ENCODE results near the gene RAI14.

RAI14 gene

DNA sequence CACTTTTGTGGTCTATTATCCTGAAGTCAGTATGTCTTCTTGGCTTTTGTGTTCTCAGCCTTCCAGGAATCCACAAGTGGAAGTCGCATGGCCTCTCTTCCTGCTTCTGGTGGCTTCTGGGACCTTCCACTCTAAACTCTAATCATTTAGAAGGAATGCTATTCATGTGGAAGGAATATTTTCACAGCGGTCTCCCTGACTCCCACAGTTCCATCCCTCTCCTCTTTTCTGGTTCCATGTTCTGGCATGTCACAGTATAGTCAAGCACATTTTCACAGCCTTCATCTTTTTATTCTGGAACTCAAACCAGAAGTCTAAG is 7.3 kb upstream of the RAI14 start:
- Histone ChIP-seq H3K36me3 (no peaks in the 10 kb centered on the region), H3K4me1 (peaks cover 0 to 16% (median 8%) of the 10 kb centered on the region in 4 donors), H3K9me3 (no peaks in the 10 kb centered on the region), H3K27me3 (no peaks in the 10 kb centered on the region), H3K27ac (no peak overlapping the region), H3K4me3 (no peak overlapping the region)
- intact Hi-C loops (cut with DNase I; ENCODE audit: low total_unique reads) = no loop called here
- no peak for DNase-seq
- TF ChIP-seq, protein P1, sequence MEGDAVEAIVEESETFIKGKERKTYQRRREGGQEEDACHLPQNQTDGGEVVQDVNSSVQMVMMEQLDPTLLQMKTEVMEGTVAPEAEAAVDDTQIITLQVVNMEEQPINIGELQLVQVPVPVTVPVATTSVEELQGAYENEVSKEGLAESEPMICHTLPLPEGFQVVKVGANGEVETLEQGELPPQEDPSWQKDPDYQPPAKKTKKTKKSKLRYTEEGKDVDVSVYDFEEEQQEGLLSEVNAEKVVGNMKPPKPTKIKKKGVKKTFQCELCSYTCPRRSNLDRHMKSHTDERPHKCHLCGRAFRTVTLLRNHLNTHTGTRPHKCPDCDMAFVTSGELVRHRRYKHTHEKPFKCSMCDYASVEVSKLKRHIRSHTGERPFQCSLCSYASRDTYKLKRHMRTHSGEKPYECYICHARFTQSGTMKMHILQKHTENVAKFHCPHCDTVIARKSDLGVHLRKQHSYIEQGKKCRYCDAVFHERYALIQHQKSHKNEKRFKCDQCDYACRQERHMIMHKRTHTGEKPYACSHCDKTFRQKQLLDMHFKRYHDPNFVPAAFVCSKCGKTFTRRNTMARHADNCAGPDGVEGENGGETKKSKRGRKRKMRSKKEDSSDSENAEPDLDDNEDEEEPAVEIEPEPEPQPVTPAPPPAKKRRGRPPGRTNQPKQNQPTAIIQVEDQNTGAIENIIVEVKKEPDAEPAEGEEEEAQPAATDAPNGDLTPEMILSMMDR (IDR thresholded peaks at IDR 0.05) = no peak

DNA sequence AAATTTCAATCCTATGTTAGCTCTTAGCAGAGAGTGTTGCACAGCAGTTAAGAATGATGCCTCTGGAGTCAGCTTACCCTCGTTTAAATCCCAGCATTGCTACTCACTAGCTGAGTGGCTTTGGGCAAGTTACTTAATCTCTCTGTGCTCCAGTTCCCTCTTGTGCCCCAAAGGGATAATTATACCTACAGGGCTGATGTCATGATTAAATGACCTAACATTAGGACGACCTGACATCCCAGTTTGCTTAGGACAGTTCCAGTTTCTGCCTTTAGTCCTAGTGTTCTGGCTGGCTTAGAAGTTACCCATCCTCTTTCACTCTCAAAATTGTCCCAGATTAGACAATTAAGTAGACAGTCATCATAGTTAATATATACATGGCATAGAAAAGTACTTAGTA is 4.3 kb upstream of the RAI14 start:
- intact Hi-C loops (cut with DNase I; ENCODE audit: low total_unique reads) = loop anchor here (5.0 to 10.0 kb wide), 2 partner anchors 167 to 246 kb away; no protein-coding TSS in a partner anchor

DNA sequence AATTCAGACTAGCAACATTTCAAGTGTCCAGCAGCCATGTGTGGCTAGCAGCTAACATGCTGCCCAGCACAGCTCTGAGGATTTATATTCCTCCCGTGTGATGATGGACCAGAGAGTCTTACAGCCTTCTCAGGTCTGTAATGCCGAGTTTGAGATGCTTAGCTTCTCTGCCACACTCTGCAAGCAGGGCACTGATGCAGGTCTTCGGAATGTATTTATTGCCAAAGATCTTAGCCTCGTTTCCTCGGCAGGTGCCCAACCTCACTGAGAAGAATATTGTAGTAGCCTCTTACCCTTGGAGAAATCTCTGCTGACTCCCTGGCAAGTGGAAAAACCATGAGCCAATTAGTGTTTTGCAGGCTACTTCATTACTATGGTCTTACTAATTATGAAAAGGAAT is 3.7 kb upstream of the RAI14 start:
- TF ChIP-seq, protein P1 (IDR thresholded peaks at IDR 0.05) = no peak
- no peak for DNase-seq
- intact Hi-C loops (cut with DNase I; ENCODE audit: low total_unique reads) = loop anchor here (5.0 to 10.0 kb wide), 2 partner anchors 168 to 245 kb away; no protein-coding TSS in a partner anchor

More for the DNA sequence above, 4.3 kb upstream of the RAI14 start:
- Histone ChIP-seq H3K9me3 (no peaks in the 10 kb centered on the region), H3K36me3 (no peaks in the 10 kb centered on the region), H3K4me3 (no peak overlapping the region), H3K27me3 (no peaks in the 10 kb centered on the region), H3K27ac (no peak overlapping the region), H3K4me1 (peaks cover 0 to 22% (median 8%) of the 10 kb centered on the region in 4 donors)
- TF ChIP-seq, protein P1 (IDR thresholded peaks at IDR 0.05) = no peak
- no peak for DNase-seq

DNA sequence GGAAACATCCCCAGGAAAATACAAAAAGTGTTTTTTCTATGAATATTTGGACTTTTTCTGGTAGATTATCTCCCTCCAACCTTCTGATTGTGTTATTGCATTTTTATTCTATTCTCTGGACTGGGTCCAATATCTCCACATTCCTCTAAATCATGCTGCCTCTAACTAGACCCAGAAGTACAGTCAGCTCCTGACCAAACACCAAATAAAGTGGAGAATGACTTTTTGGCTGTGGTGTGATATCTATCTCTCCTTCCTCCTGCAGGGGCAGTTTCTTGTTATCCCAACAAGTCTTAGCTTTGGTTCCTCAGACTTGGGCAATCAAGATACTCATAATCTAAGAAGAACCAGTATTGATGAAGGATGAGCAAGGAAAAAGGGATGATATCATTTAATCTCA is 3.2 kb upstream of the RAI14 start:
- peaks cover 0 to 28% (median 13%) of the 10 kb centered on the region in 4 donors for H3K4me1 ChIP-seq
- no peaks in the 10 kb centered on the region for H3K27me3 ChIP-seq
- no peaks in the 10 kb centered on the region for H3K9me3 ChIP-seq
- TF ChIP-seq, protein P1 (IDR thresholded peaks at IDR 0.05) = no peak
- intact Hi-C loops (cut with DNase I; ENCODE audit: low total_unique reads) = loop anchor here (5.0 to 10.0 kb wide), 2 partner anchors 168 to 244 kb away; no protein-coding TSS in a partner anchor
- H3K4me3 ChIP-seq = no peak overlapping the region
- no peaks in the 10 kb centered on the region for H3K36me3 ChIP-seq
- no peak for DNase-seq
- peak overlapping the region in 1 of 2 donors; percentile 42 for H3K27ac ChIP-seq

More for the DNA sequence above, 3.7 kb upstream of the RAI14 start:
- Histone ChIP-seq H3K9me3 (no peaks in the 10 kb centered on the region), H3K4me3 (no peak overlapping the region), H3K36me3 (no peaks in the 10 kb centered on the region), H3K27ac (peak overlapping the region in 1 of 2 donors; percentile 42), H3K4me1 (peaks cover 0 to 23% (median 10%) of the 10 kb centered on the region in 4 donors), H3K27me3 (no peaks in the 10 kb centered on the region)

DNA sequence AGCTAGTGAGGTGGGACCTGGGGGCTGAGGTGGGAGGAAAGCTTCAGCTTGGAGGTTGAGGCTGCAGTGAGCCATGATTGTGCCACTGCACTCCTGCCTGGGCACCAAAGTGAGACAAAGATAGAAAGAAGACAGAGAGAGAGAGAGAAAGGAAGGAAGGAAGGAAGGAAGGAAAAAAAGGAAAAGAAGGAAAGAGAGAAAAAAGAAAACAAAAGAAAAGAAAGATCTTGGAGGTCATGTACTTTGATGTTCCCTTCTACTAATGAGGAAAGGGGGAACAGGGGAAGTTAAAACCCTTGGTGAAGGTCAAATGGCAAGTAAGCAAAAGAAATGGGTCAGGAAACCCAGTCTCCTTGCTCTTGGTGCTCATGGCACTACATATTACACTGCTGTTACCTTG is 2.4 kb upstream of the RAI14 start:
- TF ChIP-seq, protein P1 (IDR thresholded peaks at IDR 0.05) = no peak
- no peaks in the 10 kb centered on the region for H3K36me3 ChIP-seq
- H3K27ac ChIP-seq = peak overlapping the region in 1 of 2 donors; percentile 8
- DNase-seq = no peak
- no peak overlapping the region for H3K4me3 ChIP-seq
- intact Hi-C loops (cut with DNase I; ENCODE audit: low total_unique reads) = loop anchor here (5.0 to 10.0 kb wide), 2 partner anchors 169 to 244 kb away; no protein-coding TSS in a partner anchor
- H3K4me1 ChIP-seq = peaks cover 0 to 36% (median 16%) of the 10 kb centered on the region in 4 donors
- H3K9me3 ChIP-seq = no peaks in the 10 kb centered on the region
- H3K27me3 ChIP-seq = no peaks in the 10 kb centered on the region

Data from tibial artery (tissue), 4 donors.